HG03097 (cell line): ENCODE data around the gene PCDH9.

Source experiments
- ATAC-seq: cut with Tn5 transposase; IDR thresholded peaks from one replicate; pipeline ENCODE4 v1.9.1; 2021; ENCODE audit not compliant: unreplicated experiment, low FRiP score

PCDH9 gene

DNA sequence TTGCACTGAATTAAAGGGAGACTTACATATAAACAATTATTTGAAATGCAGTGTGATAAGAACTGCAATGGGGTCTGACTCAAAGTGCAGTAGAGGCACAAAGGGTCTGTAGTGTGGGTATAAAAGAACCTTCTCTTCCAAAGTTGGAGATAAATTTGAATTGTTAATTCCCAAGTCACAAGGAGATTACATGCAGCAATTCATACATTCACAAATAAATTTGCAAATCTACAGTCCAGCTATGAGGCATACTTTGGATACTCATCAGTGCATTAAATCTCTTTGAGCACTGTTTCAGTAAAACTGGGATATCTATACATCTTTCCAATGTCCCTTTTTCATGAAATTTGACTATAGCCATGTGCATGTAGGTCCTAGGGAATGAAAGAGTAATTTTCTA is 799.4 kb downstream of the PCDH9 start:
- no peak for ATAC-seq

DNA sequence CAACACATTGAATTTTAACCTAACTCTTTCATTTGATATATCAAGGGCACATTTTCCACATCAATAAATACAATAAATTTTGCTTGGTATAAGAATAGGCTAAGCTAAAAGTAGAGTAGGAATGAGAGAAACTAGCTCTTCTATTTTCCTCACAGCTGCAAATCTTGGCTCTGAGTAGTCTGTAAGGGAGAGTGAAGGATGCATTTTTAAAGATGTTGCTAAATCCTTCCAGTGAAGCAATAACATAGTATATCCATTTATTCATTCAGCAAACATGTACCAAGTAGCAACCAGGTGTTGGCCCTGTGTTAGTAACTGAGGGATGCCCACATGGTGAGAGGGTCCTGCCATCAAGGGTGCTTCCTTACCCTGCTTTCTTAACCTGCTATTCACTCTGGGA is 799.9 kb downstream of the PCDH9 start:
- no peak for ATAC-seq

DNA sequence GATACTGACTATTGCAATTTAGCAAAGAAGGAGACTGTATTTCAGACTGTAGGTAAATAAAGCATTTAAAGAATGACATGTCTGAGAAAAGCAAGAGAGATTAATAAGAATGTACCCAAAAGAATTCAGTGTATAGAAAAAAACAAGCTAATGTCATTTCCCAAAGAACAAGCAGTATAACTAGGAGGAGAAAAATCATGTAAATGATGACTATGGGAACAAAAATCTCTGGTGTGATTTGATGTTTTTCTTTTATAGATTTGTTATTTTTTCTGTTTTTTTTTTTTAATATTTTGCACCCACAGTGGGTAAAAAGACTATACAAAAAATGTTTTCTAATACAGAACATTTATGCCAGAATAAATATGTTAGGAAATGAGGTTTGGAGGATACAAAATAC is 801.0 kb downstream of the PCDH9 start:
- ATAC-seq, result no peak

DNA sequence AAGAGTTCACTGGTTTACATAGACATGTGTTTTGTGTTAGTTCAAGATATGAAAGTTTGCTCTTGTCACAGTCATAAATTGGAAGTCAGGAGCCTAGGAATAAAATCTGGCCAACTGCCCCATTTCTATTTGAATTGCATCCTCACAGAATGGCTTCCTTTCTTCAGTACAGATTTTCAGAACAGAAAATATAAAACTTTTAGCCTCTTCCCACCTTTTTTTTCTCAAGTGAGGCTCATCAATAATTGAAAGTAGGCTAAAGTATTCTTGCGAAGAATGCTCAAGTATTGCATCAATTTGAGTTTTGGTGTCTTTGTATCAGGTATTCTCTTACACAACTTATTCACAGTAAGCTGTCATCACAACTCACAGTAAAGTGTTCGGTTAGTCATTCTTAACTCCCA is 802.7 kb downstream of the PCDH9 start:
- ATAC-seq, result no peak

DNA sequence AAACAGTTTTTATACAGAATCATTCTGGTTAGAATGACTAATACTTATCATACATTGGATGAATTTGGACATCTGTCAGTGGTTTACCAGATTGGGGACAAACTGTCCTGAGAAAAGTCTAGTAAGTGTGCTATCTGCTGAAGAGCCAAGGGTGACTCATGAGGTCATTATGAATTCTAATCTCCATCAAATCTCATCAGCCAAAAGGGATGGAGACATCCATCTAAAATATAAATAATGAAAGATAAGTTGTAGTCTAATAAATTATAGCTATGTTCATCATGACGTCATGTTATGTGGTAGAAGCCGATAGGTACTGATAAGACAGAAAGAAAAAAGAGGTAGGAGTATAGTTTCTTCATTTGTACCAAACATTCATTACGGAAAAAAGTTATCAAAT is 804.4 kb downstream of the PCDH9 start:
- ATAC-seq, result no peak

DNA sequence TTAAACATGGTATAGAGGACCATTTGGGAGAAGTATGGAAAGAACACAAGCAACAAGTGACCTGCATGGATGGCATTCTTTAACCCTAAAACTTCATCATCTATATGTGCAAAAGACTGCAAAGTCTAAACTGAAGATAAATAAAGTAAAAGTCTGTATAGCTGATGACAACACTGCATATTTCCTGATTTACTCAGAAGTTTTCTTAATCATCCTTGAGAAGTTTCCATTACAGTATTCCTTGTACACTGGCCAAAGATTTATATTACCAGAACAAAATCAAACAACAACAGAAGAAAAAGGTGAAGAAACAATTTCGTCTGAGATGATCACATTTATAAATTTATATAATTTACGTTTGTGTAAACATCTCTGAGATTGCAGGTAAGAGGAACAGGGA is 805.7 kb downstream of the PCDH9 start:
- no peak for ATAC-seq

DNA sequence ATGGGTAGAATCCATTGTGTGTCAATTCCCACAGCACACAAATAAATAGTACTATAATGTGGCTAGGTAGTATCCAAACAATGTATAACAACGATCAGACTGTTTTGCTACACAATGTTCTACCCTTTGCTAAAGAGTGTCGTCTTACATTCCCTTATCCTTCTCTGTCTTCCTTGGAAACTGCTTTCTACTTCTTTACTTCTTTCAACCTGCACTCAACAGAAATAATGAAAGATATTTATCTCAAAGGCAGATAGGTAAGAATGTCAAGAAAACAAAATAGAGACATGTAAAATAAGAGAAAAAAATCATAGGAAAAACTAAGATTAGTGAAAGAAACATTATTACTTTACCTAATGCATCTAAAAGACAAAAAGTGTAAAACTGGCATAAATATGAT is 814.7 kb downstream of the PCDH9 start:
- no peak for ATAC-seq

DNA sequence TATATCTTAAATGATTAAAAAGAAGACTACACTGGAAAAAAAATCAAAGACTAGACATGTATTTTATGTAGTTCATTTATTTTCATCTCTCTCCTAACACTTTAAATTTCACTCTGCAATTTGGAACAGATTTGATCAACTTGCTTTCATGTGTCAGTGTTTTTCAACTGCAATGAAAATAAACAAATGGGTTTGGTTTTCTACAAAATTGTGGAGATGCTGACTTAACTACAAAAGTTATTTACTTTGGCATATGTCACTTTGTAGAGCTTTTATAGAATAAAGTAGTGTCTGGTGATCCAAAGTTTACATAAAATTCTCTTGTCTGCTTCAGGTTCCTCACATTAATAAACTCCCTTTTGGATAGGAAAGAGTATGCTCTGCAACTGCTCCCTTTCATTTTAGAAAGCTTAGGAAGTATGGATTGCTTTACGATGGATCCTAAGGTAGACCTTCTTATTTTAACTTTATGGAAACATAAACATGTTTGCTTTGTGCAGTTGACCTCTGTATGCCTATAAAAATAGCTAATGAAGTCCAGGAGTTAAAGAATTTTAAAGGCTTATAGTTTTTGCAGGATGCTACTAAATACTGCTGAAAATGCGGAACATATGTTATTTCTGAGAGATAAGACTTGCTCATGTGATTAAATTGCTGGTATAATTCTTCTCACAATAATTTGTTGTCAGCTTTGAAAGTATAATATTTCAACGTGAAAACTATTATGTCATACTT is 815.9 kb downstream of the PCDH9 start:
- no peak for ATAC-seq

DNA sequence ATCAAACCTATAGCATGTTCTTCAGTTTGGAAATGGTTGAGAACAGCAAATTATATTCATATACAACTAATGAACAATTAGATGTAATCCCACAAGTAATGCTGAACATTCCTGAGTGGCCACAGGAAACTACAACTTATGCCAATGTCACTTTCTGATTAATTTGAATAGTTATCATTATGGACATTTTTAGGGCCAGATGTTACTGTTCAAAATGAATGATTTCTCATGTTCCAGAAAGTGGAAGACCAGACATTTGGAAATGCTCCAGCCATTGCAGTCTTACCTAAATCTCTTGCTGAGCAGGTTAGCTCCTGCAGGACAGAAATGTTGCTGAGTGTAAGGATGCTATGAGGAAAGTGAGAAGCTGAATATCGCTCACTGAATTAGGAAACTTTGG is 819.8 kb downstream of the PCDH9 start:
- no peak for ATAC-seq

DNA sequence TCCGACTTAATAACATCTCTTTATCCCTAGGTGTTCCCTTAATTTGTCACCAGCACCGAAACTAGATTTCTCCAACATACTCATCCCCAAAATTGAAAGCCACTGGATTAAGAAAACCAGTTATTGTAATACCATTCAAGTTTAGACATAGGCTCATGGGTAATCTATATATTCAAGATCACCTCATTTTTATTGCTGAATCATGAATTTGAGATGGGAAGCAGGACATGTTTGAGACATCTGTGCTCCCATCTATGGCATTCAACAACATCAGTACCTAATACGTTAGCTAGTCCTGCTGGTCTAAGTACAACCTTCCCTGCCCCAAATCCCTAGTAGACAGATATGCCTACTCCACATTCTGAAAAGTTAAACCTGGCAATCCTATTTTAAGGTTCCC is 820.6 kb downstream of the PCDH9 start:
- no peak for ATAC-seq

DNA sequence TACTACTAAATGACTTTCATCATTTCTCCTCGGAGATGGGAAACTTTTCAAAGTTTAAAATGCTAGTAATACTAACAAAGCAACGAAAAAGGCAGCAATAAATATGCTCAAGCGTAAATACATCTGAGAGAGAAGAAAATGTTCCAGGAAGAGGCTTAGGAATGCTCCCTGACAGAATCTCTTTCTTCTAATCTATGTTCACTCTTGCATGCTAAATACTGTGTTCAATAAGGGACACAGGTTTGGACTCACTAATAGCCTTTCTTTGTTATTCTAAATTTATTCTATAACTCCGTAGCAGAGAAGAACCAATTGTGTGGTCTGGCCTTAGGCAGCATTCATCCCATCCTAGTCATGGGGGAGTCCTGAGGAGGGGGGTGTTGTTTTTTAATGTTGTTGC is 823.0 kb downstream of the PCDH9 start:
- ATAC-seq, result no peak

DNA sequence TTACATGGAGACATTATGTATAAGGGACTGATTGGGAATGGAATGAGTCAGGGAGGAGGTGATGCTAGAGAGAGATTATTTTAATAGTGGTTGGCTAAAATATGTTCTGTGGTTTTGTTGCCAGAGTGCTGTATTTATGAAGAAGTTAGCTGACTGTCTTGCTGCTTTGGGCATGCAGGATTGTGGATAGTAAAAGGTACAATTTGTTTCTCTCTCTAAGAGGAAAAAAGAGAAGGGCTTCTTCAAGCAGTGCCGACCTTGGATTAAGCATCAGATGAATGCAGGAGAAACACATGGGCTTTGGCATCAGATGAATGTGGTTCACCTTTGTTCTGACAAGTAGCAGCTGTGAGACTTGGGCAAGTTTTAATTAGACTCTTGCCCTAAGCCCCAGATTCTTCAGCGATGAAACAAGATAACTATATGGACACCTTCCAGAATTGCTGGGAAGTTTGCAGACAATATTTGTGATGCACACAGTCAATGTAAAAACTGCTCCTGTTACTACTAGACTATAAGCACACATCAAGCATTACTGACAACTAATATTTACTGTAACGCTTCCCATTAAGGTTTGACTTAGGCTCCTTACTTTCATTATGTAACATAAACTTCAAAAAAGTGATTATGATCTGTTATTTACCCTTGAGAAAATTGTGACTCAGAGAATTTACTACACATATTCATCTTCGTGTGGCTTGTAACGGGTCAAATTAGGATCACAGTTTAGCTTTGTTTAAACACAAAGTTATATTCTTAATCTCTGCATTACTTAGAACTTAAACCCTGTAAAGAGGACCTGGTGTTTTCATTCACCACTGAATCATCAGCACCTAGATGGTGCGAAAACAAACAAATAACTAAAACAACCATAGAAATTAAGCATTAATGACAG is 824.0 kb downstream of the PCDH9 start:
- ATAC-seq, result no peak

DNA sequence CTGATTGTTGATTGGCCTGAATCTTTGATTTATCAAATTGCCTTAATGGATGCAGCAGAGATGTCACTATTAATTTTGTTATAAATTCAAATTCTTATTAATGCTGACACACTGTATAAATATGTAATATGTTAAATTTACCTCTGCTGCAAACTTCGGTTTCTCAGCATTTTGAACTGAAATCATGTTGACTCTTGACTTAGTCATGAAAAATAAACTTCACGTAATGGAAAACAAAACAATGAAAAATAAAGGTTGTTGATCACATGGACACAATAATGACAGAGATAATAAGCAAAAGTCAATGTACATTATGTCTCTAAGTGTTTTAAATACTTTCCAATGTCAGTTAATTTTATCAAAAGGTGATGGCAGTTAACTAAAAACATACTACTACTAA is 827.6 kb downstream of the PCDH9 start:
- no peak for ATAC-seq

DNA sequence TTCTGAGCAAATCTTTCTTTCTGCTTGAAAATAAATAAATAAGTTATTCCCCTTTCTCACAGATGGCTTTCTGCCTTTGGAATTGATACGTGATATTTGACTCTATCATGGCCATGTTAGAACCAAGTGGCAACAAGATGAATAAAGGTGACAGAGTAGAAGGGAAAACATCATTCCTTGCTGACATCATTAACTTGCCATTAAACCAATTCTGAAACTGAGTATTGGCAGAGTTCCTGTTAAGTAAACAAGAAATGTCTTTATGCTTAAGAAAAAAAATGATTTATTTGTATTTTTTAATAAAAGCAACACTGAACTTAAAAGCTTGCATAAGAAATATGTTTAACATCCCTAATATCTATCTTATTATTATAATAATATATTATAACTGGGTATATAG is 828.1 kb downstream of the PCDH9 start:
- no peak for ATAC-seq

DNA sequence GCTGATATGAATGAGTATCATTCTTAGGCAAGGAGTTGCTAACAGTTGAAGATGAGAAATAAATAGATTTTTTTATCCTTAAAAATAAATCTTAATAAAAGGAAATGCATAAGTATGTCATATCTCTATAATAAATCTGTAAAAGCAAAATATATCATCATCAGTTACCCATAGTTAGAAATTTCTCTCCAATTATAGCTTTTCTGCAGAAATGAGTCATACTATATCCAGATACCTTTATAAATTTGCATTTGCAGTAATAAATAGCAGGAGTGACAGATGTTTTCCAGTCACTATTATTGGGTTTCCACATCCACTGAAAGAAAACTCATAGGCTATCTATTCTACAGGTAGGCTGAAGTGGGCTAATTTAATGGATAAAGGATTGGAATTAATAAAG is 829.8 kb downstream of the PCDH9 start:
- no peak for ATAC-seq

DNA sequence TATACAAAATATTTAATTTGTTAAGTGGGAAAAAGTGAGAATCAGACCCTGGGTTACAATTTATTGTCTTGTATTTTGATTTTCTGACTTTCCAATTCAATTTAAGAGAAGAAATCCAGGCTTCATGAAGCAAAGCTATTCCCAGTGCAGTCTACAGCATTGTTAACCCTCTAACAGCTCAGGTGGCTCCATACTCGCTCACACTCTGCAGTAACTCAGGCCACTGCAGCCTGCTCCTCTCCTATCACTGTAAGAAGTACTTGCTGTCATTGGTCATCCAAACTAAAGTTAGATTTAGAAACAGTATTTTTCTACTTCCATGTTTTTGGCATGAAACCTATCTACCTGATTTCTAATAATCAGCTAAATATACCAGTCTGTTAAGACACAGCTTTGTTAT is 830.3 kb downstream of the PCDH9 start:
- ATAC-seq, result no peak

DNA sequence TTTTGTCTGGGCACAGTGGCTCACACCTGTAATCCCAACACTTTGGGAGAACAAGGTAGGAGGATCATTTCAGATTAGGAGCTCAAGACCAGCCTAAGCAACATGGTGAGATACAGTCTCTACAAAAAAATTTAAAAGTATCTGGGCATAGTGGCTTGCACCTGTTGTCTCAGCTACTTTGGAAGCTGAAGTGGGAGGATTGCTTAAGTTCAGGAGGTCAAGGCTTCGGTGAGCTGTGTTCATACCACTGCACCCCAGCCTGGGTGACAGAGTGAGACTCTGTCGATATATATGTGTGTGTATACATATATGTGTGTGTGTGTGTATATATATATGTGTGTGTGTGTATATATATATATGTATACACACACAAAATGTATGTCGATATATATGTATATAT is 833.0 kb downstream of the PCDH9 start:
- no peak for ATAC-seq

DNA sequence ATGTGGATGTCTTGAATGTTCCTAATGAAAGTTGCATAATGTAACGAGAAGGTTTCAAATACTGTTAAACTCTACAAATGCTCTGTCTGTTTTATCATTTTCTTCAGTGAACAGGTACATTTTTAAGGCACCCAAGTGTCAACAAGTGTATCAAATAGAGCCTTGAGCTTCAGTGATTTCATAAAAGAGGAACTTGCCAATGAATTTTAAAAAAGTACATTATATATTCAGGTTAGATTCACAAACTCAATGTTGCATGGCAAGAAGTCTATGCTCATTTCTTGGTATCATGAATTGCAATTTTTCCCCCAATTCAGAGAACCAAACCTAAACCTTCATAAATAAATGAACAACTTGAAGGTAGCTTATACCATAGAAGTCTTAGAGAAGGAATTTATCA is 838.8 kb downstream of the PCDH9 start:
- ATAC-seq, result no peak

DNA sequence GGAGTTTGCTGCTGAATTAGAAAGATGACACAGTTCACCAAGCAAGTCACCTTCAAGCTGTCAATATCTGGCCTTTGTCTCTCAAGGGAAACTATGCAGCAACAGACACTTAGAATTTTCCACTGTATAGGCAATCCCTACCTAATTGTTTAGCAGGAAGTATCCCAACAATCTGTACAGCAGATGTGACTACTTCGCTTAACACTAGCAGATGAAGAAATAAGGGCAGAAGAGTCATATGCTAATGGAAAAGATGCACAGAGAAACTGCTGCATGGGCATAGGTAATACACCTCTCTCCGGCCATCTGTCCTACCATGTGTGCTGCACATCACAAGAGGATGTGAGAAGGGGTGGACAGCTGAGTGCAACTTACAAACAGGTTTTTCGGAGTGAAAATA is 851.2 kb downstream of the PCDH9 start:
- no peak for ATAC-seq

DNA sequence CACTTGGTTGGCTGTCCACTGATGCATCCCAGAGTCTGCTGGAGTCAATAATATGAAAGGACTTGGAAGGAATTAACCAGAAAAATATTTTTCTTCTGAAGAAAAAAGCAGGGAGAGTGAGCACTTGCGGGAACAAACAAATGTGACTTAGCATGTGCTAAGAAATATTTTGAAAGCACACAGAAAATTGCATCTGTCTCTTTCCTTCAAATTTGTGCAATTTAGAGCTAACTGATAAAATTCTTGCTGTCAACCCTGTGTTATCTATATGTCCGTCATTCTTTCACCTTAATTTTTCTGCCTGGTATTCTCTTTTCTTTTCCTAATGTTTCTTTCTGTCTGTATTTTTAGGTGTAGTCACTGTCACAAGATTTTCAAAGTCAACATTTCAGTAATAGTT is 852.6 kb downstream of the PCDH9 start:
- no peak for ATAC-seq

DNA sequence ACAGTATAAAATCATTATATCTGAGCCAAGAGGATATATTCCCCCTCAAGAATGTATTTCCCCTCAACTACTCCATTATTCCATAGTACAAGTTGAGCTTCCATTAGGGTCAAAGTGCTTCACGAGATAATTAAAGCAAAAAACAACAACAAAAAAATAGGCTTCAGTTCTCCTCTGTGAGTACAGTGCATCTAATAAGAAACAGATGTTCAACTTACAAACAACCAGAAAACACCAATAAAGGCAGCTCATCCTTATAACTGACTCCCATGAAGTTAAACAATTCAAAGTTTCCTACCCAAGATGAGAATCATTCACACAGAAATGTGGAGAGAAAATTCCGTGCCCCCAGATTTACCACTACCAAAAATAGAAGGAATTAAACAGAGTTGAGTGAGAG is 854.4 kb downstream of the PCDH9 start:
- no peak for ATAC-seq

DNA sequence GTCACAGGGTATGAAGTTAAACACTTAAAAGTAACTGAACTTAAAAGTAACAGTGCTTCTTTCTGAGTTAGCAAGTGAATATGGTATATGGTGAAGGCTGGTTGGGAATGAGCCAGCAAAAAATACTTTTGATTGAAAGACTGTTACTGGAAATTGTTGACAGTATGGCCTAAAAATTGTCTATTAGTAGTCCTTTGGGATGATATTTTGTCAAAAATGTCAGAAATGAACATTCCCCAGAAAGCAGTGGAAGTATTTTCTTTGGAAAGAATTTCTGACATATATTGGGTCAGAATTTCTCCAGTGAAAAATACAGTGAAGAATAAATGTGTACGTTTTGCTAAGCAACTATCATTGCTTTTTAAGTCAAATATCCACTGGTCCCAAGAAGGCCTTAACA is 860.5 kb downstream of the PCDH9 start:
- ATAC-seq, result no peak
